Stomach (tissue), 4 donors: Measurements from ENCODE around the gene CLTCL1.

Experiments
- POLR2A ChIP-seq, 4 donors: fragments of 450-650 bp; IDR thresholded peaks; one replicate each; pipeline ENCODE4 v1.6.1; 2016; ENCODE audit warnings: antibody characterized with exemption in 4 of 4, control low read depth in 2 of 4, mild to moderate bottlenecking in 1 of 4, moderate library complexity in 1 of 4
- TF ChIP-seq, protein P1 (sequence below), 7 experiments: fragments of 450-650 bp in 4 of 7; fragments of 200-600 bp in 3 of 7; sonication (generic) in 3 of 7; IDR thresholded peaks; one replicate each; pipeline ENCODE4 v1.5.1; 2016 to 2019; ENCODE audit warnings: antibody characterized with exemption in 7 of 7, control low read depth in 2 of 7, mild to moderate bottlenecking in 1 of 7

DNA sequence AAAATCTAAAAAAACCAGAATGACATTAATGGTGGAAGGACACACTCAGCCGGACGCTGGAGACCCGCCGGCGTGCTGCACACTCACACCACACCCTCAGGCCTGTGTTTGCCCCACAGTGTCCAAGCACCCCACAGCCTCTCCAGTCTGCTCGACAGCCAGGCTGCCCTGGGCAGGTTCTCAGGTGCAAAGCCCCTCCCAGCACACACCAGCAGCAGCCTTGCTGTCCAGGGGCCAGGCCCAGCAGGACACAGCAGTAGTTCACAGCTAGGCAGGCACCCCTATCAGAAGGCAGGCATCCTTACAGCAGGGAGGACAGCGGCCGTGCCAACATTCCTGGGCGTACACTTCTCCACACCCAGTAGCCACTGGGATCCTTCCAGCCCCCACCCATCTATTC, 111.3 kb downstream of the CLTCL1 start:
- TF ChIP-seq, protein P1, sequence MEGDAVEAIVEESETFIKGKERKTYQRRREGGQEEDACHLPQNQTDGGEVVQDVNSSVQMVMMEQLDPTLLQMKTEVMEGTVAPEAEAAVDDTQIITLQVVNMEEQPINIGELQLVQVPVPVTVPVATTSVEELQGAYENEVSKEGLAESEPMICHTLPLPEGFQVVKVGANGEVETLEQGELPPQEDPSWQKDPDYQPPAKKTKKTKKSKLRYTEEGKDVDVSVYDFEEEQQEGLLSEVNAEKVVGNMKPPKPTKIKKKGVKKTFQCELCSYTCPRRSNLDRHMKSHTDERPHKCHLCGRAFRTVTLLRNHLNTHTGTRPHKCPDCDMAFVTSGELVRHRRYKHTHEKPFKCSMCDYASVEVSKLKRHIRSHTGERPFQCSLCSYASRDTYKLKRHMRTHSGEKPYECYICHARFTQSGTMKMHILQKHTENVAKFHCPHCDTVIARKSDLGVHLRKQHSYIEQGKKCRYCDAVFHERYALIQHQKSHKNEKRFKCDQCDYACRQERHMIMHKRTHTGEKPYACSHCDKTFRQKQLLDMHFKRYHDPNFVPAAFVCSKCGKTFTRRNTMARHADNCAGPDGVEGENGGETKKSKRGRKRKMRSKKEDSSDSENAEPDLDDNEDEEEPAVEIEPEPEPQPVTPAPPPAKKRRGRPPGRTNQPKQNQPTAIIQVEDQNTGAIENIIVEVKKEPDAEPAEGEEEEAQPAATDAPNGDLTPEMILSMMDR (IDR thresholded peaks at IDR 0.05): no peak
- no peak for TF ChIP-seq POLR2A (IDR thresholded peaks at IDR 0.05)
